ENCODE data around the gene ACBD6. TPM values are rescaled to one million over a fixed set of nuclear protein-coding genes. Genes with fewer than 3 reads are reported as not detected.

Gene ACBD6
- total and polyA plus RNA-seq, 8 donors = 8.9 to 48.8 (median 37.7) TPM

GRCh38 chr1:180433873-180434272 is 68.5 kb downstream of the ACBD6 start:
- Histone ChIP-seq H3K27me3 (no peaks in the 10 kb centered on the region), H3K4me1 (no peaks in the 10 kb centered on the region), H3K4me3 (no peak overlapping the region), H3K27ac (no peak overlapping the region), H3K9me3 (no peaks in the 10 kb centered on the region), H3K36me3 (peaks cover 0 to 5% (median 0%) of the 10 kb centered on the region in 4 donors)
- 76 to 92% (median 85%) methylated on average over 2 of the region's 2 CpGs for WGBS, 5 donors
- intact Hi-C loops (cut with DNase I; ENCODE audit: low total_unique reads) = no loop called here
- TF ChIP-seq POLR2A (IDR thresholded peaks at IDR 0.05) = no peak
- no peak for TF ChIP-seq EP300 (IDR thresholded peaks at IDR 0.05)
- TF ChIP-seq CTCF (IDR thresholded peaks at IDR 0.05) = no peak
- no peak for TF ChIP-seq POLR2AphosphoS5 (IDR thresholded peaks at IDR 0.05)
- DNase-seq = no peak

DNA sequence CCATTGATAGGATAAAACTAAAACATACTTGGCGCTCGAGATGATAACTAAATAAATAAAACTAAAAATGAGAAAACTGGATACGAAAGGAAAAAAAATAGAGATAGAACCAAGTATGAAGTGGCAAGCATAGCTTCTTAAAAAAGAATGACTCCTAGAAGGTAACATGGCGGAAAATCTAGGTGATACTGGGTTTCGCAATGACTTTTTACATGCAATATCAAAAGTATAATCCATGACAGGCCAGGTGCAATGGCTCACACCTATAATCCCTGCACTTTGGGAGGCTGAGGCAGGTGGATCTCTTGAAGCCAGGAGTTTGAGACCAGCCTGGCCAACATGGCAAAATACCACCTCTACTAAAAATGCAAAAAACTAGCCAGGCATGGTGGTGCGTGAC is 70.7 kb downstream of the ACBD6 start:
- Histone ChIP-seq H3K27ac (no peak overlapping the region), H3K4me1 (no peaks in the 10 kb centered on the region), H3K27me3 (no peaks in the 10 kb centered on the region), H3K9me3 (no peaks in the 10 kb centered on the region), H3K36me3 (peaks cover 0 to 5% (median 0%) of the 10 kb centered on the region in 4 donors), H3K4me3 (no peak overlapping the region)
- intact Hi-C loops (cut with DNase I; ENCODE audit: low total_unique reads) = no loop called here
- no peak for DNase-seq
- 94 to 98% (median 96%) methylated on average over 6 of the region's 6 CpGs for WGBS, 5 donors
- no peak for TF ChIP-seq CTCF (IDR thresholded peaks at IDR 0.05)
- no peak for TF ChIP-seq POLR2AphosphoS5 (IDR thresholded peaks at IDR 0.05)
- TF ChIP-seq EP300 (IDR thresholded peaks at IDR 0.05) = no peak
- no peak for TF ChIP-seq POLR2A (IDR thresholded peaks at IDR 0.05)

DNA sequence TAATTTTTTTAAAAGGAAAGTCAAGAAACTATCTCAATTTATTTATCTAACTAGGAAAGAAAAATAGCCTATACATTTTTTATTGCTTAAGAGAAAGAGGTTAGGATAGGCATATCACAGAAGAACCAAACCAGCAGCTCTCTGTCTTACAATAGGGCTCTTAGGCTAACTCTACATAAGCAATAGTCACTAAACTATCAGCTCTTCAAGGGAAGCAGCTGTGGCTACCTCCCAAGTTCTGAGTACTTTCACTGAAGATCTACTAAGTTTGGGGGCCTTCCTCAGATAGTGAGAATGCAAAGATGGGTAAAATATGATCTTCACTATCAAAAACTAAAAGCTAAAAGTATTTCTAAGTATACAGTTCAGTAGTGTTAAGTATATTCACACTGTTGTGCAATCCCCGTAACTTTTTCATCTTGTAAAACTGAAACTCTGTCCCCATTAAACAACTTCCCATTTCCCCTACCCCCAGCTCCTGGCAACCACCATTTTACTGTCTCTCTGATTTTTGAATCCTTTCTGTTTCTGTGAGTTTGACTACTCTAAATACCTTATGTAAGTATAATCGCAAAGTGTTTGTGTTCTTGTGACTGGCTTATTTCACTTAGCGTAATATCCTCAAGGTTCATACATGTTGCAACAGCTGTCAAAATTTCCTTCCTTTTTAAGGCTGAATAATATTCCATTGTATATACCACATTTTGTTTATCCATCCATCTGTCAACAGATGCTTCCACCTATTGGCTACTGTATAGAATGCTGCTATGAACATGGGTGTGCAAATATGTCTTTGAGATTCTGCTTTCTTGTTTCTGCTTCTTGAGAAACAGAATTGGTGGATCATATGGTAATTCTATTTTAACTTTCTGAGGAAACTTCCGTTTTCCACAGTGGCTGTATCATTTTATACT is 73.3 kb downstream of the ACBD6 start:
- 93 to 99% (median 95%) methylated on average over 4 of the region's 4 CpGs for WGBS, 5 donors

GRCh38 chr1:180425952-180426351 is 76.4 kb downstream of the ACBD6 start:
- Histone ChIP-seq H3K9me3 (no peaks in the 10 kb centered on the region), H3K27me3 (no peaks in the 10 kb centered on the region), H3K36me3 (peaks cover 0 to 11% (median 0%) of the 10 kb centered on the region in 4 donors), H3K4me1 (no peaks in the 10 kb centered on the region), H3K4me3 (no peak overlapping the region), H3K27ac (no peak overlapping the region)
- peak in 1 of 2 donors; percentile 16 for DNase-seq
- TF ChIP-seq POLR2AphosphoS5 (IDR thresholded peaks at IDR 0.05) = no peak
- TF ChIP-seq CTCF (IDR thresholded peaks at IDR 0.05) = no peak
- TF ChIP-seq EP300 (IDR thresholded peaks at IDR 0.05) = no peak
- no peak for TF ChIP-seq POLR2A (IDR thresholded peaks at IDR 0.05)
- intact Hi-C loops (cut with DNase I; ENCODE audit: low total_unique reads) = no loop called here

More for the DNA sequence above, 73.3 kb downstream of the ACBD6 start:
- H3K36me3 ChIP-seq = no peaks in the 10 kb centered on the region
- H3K27me3 ChIP-seq = no peaks in the 10 kb centered on the region
- intact Hi-C loops (cut with DNase I; ENCODE audit: low total_unique reads) = no loop called here
- no peaks in the 10 kb centered on the region for H3K4me1 ChIP-seq
- no peak for TF ChIP-seq POLR2A (IDR thresholded peaks at IDR 0.05)
- TF ChIP-seq EP300 (IDR thresholded peaks at IDR 0.05) = no peak
- TF ChIP-seq POLR2AphosphoS5 (IDR thresholded peaks at IDR 0.05) = no peak
- no peak for TF ChIP-seq CTCF (IDR thresholded peaks at IDR 0.05)
- H3K9me3 ChIP-seq = no peaks in the 10 kb centered on the region
- H3K27ac ChIP-seq = peak overlapping the region in 1 of 5 donors; percentile 27
- DNase-seq = no peak
- no peak overlapping the region for H3K4me3 ChIP-seq

All from stomach (tissue), 9 donors.